Measurements from ENCODE around the gene CLNK. TPM values are rescaled to one million over a fixed set of nuclear protein-coding genes. Genes with fewer than 3 reads are reported as not detected.

CLNK gene
- total RNA-seq, 1 experiment from 2014 or later: not detected

DNA sequence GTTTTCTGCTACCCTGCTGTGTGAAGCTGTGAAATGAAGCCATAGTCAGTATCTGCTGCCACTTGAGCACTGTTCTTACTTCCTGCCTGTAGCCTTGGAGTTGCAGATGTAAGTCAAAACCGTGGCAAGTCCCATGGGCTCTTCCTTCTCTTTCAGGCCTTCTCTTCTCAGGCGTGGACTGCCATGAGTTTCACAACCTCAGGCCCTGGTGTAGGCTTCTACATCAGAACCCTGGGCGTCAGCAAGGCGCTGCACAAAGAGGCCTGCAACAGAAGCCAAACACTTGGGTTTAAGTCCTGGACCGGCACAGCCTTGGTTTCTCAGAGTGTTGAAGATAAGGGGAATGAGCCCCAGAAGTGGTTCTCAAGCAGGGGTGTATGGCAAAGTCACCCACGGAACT is 229.8 kb downstream of the CLNK start:
- no peak overlapping the region for H2AK5ac ChIP-seq (ENCODE audit: insufficient read length, low read length)

More for the DNA sequence above, 229.8 kb downstream of the CLNK start:
- no peak overlapping the region for H3K27ac ChIP-seq (ENCODE audit: insufficient read length, low read depth, low read length)
- H3K79me1 ChIP-seq (ENCODE audit: insufficient read depth, low read depth, low read length, poor library complexity, severe bottlenecking): no peaks in the 10 kb centered on the region
- Mint-ChIP-seq H3K9me3 (peaks cover 0 to 3% of the 10 kb centered on the region in 2 experiments; a peak in 2 of 5 replicates), H3K27me3 (ENCODE audit: low read depth) (peaks cover 41% of the 10 kb centered on the region), H3K4me3 (no peak overlapping the region), H3K4me1 (peaks cover 27 to 29% of the 10 kb centered on the region in 2 experiments), H3K27ac (no peak overlapping the region), H3K36me3 (ENCODE audit: insufficient read depth in 1 of 3, low read depth in 3 of 3) (peaks cover 22 to 38% (median 34%) of the 10 kb centered on the region in 3 experiments)
- H2BK12ac ChIP-seq (ENCODE audit: insufficient read length, low read depth, low read length): no peak overlapping the region
- H2AFZ ChIP-seq (ENCODE audit: low read length): no peak overlapping the region
- peaks cover 7% of the 10 kb centered on the region for H3K23me2 ChIP-seq (ENCODE audit: insufficient read length, low read depth, low read length, poor library complexity, severe bottlenecking)
- peaks cover 6% of the 10 kb centered on the region; the same call in 1 of the 2 replicates for H3K4me1 ChIP-seq (ENCODE audit: insufficient read depth, low read length)
- no peaks in the 10 kb centered on the region for H3K9me3 ChIP-seq (ENCODE audit: control insufficient read depth, low read depth, low read length)
- no peak overlapping the region for H3T11ph ChIP-seq (ENCODE audit: low read length)
- no CpG with 5 or more reads among the region's 6 CpGs for WGBS (ENCODE audit: extremely low coverage, insufficient read length, low lambda C conversion rate)
- H3K14ac ChIP-seq (ENCODE audit: insufficient read depth, low read length): no peak overlapping the region
- H3K23ac ChIP-seq (ENCODE audit: insufficient read length, low read depth, low read length): no peak overlapping the region
- H2BK120ac ChIP-seq (ENCODE audit: low read depth, low read length, poor library complexity, severe bottlenecking): no peak overlapping the region
- H4K91ac ChIP-seq (ENCODE audit: insufficient read length, low read depth, low read length): no peak overlapping the region
- DNase-seq: no peak
- TF ChIP-seq, protein P1, sequence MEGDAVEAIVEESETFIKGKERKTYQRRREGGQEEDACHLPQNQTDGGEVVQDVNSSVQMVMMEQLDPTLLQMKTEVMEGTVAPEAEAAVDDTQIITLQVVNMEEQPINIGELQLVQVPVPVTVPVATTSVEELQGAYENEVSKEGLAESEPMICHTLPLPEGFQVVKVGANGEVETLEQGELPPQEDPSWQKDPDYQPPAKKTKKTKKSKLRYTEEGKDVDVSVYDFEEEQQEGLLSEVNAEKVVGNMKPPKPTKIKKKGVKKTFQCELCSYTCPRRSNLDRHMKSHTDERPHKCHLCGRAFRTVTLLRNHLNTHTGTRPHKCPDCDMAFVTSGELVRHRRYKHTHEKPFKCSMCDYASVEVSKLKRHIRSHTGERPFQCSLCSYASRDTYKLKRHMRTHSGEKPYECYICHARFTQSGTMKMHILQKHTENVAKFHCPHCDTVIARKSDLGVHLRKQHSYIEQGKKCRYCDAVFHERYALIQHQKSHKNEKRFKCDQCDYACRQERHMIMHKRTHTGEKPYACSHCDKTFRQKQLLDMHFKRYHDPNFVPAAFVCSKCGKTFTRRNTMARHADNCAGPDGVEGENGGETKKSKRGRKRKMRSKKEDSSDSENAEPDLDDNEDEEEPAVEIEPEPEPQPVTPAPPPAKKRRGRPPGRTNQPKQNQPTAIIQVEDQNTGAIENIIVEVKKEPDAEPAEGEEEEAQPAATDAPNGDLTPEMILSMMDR (conservative IDR thresholded peaks at IDR 0.05): no peak
- no peak overlapping the region for H4K8ac ChIP-seq (replicated peaks; ENCODE audit: insufficient read length, low read depth, low read length)
- no peak overlapping the region for H2BK5ac ChIP-seq (ENCODE audit: insufficient read length, low read length)
- no peak overlapping the region for H2BK20ac ChIP-seq (ENCODE audit: low read depth, low read length, poor library complexity, severe bottlenecking)
- H3K4me2 ChIP-seq (ENCODE audit: insufficient read depth, insufficient read length, low read length): no peak overlapping the region
- no peaks in the 10 kb centered on the region for H4K20me1 ChIP-seq (ENCODE audit: control insufficient read depth, insufficient read depth, insufficient read length)
- peaks cover 26% of the 10 kb centered on the region for H3K27me3 ChIP-seq (ENCODE audit: insufficient read depth, low read length)
- H3K4ac ChIP-seq (ENCODE audit: low read depth, low read length): no peak overlapping the region
- H3K18ac ChIP-seq (ENCODE audit: insufficient read length, low read depth, low read length): no peak overlapping the region
- H3K9ac ChIP-seq (ENCODE audit: extremely low read depth, insufficient read length, low read length): no peak overlapping the region
- H3K79me2 ChIP-seq (ENCODE audit: insufficient read depth, low read length): no peaks in the 10 kb centered on the region
- no peak overlapping the region for H3K56ac ChIP-seq (ENCODE audit: insufficient read length, low read depth, low read length)
- no peak overlapping the region for H2BK15ac ChIP-seq (ENCODE audit: low read depth, low read length)
- H4K5ac ChIP-seq (ENCODE audit: insufficient read length, low read depth, low read length): no peak overlapping the region

All from H9 (cell line).